GM19463 (cell line): Measurements from ENCODE around the gene C1orf226.
A peak's percentile ranks its signal among the peaks of the same experiment; 100 is the strongest.
"Not testable (repeated sequence)": the region's sequence is repeated elsewhere in the genome, so short reads cannot be mapped to it uniquely, and the experiment has no call there.

Experiments used
- ATAC-seq: cut with Tn5 transposase; IDR thresholded peaks from one replicate; pipeline ENCODE4 v1.9.1; 2021; ENCODE audit warnings: mild to moderate bottlenecking, moderate library complexity; ENCODE audit not compliant: unreplicated experiment

C1orf226 gene, protein sequence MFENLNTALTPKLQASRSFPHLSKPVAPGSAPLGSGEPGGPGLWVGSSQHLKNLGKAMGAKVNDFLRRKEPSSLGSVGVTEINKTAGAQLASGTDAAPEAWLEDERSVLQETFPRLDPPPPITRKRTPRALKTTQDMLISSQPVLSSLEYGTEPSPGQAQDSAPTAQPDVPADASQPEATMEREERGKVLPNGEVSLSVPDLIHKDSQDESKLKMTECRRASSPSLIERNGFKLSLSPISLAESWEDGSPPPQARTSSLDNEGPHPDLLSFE

DNA sequence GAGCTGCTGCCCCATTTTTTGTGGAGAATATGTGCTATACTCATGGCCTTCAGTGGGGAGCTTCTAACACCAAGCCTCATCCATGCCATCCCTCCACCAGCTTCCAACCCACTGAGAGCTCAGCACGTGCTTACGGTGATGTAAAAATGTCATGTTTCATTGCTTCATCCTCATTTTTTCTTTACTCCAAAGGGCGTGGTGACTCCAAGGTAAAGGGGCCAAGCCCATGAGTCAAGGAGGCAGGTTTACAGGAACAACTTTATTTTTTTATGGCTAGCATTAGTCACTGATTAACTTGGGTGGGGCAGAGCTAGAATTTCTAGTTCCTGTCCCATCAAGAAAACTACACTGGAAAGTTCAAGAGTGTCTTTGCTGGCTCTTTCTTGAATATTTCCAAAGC is at the start of gene C1orf226:
Gene C1orf226 (plus strand): TSS at position 346 of the 400 bp plus-strand sequence. CDS start 174 bp downstream, outside the sequence.
- ATAC-seq: no peak

- ATAC-seq: no peak
Observed at GRCh38 chr1:162333991-162334390, 47.5 kb upstream of the C1orf226 start.

DNA sequence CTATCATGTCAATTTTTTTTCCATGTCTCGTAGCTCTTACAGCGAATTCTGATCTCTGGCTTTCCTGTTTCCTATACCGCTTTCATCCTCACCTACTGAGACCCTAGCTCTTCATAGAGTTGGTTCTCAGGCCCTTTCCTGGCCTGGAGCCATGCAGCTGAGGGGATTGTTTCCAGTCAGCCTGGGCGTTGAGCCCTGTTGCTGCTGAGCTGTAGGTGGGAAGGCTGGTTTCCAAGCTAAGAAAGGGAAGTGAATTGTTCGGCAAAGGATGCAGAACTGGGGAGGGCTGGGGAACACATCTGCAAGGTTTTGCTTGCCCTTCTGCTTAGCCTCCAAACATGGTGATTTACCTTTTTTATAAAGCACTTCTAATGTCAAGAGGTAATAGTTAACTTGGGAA is 46.4 kb upstream of the C1orf226 start:
- no peak for ATAC-seq

GRCh38 chr1:162336621-162337285 is 44.8 kb upstream of the C1orf226 start:
- ATAC-seq: no peak

DNA sequence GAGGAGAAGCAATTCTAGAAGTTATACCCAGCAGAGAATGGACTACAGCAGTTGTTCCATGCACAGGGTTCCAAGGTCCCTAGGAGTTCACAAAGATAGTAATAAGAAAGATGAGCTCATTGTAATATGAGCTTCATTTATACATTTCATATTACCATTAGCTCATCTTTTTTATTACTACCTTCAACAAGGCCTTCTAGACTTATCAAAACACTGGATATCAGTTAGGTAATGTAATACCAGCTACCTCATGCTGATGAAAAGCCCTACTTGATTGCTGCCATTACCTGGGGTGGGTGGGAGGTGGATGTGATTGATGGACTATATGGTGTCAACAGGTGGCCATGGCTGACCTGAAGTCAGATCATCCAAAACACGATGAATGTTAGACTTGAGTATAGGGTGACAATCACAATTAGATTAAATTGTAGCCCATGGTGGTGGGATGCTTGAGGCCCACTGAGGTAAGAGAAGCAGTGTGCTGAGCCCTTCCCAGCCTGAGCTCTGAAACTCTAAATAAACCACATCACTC is 39.0 kb upstream of the C1orf226 start:
- ATAC-seq: no peak

- ATAC-seq: no peak
Observed at GRCh38 chr1:162343470-162343869, 38.1 kb upstream of the C1orf226 start.

GRCh38 chr1:162347281-162347680 is 34.2 kb upstream of the C1orf226 start:
- ATAC-seq: no peak

- no peak for ATAC-seq
Observed at GRCh38 chr1:162349635-162350330, 31.7 kb upstream of the C1orf226 start.

DNA sequence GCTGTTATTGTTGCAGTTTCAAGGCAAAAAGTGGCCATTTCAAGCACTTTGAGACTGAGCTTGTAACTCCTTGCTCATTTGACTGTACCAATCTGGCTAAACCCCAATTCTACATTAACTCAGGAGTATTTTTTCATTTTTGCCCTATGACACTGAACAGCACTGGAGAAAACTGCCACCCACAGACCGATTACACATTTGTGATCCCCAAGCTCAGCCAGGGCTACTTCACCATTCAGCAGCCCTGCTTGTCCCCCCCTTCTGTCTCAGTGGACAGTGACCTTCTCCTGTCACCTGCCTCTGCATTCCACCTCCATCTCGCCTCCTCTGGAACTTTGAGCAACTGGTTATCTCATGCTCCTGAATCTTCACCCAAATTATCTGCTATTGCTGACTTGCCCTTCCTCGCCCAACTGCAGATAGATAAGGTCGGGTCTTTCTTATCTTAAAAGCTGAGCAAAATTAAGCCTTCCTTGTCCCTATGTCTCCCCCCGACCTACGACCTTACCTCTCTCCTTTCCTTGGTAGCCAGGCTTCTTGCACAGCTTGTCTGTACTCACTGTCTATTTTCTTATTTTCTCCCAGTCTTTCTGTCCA is 30.2 kb upstream of the C1orf226 start:
- no peak for ATAC-seq

DNA sequence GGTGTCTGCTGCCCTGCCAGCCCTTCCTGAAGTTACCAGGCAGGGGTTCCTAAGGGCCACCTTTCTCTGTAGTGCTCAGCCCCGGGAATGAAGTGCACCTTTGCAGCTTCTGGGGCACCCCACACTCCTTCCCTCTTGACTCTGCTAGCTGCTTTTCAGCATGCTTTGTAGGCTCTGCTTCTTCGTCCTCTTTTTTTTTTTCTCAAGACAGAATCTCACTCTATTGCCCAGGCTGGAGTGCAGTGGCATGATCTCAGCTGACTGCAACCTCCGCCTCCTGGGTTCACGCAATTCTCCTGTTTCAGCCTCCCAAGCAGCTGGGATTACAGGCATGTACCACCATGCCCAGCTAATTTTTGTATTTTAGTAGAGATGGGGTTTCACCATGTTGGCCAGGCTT is 29.7 kb upstream of the C1orf226 start:
- ATAC-seq: not testable (repeated sequence)

- ATAC-seq: no peak
Observed at GRCh38 chr1:162353078-162353477, 28.4 kb upstream of the C1orf226 start.

DNA sequence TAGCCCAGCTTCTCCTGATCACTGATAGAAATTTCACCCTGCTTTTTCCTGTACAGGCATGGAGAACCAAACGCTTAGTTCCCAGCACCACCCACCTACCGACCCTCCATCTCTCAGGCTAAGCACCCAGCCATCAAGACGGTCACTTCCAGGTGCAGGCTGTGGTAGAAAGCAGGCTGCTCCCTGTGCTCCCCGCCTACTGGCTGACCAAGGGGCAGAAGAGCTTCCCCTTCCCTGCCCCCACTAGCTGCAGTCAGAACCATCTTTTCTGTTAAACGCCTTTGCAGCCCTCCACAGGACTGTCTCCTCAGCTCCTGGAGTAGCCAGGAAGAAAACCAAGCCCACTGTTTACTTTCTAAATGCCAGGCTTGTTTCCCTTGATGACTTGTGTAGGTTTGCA is 27.8 kb upstream of the C1orf226 start:
- no peak for ATAC-seq

DNA sequence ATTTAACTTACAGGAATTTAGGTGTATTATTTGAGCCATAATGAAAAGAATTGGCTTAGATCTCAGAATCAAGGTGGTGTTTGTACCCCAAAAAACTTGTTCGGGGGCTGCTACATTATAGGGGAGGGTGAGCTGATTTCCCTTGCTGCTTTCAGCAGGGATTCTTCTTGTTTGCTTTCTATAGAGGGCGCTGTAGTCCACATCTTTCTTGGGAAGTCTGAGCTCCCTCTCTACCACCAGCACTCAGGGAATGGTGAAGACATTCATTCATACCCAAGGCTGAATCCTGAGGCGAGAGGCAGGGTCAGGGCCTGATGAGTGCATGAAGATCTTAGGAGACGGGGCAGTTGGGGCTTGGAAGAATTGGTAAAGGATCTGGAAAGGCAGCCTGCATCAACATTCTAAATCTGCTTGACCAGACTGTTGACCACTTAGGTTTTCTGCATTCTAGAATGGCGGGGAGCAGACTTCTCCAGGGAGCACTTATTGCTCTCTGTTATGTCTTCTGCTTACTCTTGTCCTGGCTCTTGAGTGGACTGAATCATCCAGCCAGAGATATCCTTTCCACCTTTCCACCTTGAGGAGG is 23.8 kb upstream of the C1orf226 start:
- no peak for ATAC-seq

- ATAC-seq: no peak
Observed at GRCh38 chr1:162358928-162359327, 22.6 kb upstream of the C1orf226 start.

DNA sequence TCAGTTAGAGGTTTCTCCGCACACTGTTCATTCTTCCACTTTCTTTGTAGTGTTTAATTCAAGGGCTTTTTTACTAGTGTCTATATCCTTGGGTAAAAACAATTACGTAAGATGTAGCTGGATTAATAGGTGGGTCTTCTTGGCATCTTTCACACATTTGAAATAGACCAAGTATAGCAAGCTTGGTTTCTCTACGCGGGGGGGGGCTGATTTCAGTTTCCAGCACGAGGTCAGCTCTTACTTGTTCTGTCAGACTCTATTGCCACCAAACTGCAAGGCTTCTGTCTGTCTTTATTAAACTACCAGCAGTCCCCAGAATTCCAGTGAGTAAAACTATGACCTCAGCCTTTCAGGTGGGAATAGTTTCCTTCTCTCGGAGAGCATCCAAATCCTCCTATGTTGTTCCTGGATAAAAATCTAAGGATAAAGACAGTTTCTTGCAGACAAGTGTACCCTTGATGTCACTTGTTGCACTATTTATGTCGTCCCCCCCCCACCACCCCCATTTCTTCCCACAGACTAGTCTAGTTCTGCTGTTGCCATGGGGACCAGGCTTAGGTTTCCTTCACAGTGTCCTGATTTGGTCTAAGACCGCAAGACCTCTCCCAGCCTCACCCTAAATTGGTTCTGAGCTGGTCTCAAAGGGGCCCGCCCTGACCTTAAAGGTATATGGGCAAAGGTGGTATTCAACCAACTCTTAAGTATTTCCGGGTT is 21.8 kb upstream of the C1orf226 start:
- no peak for ATAC-seq

DNA sequence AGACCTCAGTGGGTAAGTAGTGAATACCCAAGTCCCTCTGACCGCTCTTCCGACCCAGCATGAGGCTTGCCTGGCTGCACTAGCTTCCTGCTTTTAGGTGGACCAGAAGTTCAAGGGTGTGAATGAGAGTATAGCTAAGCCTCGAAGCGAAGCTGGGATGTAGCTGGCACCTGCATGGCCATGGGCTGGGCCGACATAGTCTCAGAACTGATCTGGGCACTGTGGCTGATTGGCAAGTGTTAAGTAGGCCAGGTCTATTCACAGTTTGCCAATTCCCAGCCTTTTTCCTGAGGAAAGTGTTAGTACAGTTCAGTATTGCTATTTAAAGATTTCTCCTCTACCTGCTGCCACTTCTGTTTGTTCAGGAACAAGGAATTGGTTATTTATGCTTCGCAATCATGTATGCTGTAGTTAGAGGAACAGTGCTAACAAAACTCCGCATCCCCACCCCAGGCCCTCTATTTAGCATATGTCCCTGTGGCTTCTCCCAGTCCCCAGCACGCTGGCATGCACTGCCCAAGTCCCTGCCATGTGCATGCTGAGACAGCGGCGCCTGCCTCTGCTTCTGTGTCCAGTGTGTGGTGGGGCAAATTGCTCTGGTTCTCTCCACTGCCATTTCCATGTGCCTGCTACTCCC is 21.2 kb upstream of the C1orf226 start:
- ATAC-seq: no peak

- ATAC-seq: no peak
Observed at GRCh38 chr1:162360874-162361260, 20.7 kb upstream of the C1orf226 start.

DNA sequence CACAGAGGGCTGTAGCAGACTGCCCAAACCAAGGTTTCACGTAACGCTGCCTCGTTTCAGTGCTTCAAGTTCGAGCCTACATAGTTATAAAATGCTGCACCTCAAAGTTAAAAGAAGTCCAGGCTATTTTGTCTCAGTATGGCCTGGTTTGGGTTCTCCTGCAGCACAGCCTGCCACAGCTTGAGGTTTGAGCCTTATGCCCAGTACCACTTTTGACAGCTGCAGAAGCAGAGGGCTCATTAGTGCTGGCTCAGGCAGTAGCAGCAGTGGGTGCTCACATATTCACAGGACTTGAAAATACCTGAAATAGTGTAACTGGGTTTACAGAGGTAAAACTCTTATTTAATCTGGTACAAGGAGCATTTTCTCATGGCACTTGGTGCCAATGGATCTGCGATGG is 20.2 kb upstream of the C1orf226 start:
- peak; percentile 59 for ATAC-seq

- no peak for ATAC-seq
Observed at GRCh38 chr1:162363823-162364222, 17.7 kb upstream of the C1orf226 start.

DNA sequence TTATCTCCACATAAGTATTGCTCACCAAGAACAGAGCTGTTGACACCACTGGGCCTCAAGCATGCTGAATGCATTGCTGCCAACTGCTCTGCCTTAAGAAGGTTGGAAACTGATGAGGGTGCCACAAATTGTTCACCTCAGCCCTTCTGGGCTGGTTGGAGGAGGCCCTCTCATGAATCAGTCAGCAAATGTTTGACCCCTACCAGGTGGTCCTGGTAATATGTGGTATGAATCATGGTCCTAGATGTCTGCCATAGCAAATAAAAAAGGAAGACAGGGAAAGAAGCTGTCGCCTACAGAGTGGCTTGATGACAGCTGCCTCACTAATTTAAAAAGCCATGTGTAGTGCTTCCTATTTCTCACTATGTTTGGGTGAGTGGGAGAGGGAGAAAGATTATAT is 17.0 kb upstream of the C1orf226 start:
- no peak for ATAC-seq
